Stimulated activated CD8-positive, alpha-beta memory T cell treated with anti-CD3 and anti-CD28 coated beads, Interleukin-2, amount 100 ng/mL, for 48 hours (primary cell): ENCODE measurements around the gene EQTN.

Experiments used
- DNase-seq, 2 donors: peaks; one replicate each; pipeline ENCODE4 v3.0.0-alpha.2; 2020; ENCODE audit warnings: low read depth in 2 of 2

EQTN gene

DNA sequence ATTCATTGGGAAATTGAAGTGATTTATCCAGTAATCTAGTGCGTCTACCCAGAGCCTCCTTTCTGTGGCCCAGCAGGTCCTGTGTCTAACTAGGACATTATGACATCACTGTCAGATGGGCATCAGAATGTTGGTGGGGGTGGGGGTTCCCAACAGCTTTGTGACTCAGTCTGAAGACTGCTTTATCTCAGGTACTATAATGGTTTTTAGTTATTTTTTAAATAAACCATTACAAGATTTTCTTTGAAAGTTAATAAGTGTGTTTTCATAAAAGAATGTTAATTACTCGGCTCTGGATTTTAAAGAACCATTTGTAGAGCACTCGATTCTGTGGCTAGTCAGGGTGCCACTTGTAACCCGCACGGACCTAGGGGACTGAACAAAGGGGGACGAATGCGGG lies at the start of gene EQTN:
Gene EQTN, minus strand, starts transcription at position 101 of the 400 bp plus-strand sequence. Its CDS starts 95 bp downstream, at position 6.
- no peak for DNase-seq

DNA sequence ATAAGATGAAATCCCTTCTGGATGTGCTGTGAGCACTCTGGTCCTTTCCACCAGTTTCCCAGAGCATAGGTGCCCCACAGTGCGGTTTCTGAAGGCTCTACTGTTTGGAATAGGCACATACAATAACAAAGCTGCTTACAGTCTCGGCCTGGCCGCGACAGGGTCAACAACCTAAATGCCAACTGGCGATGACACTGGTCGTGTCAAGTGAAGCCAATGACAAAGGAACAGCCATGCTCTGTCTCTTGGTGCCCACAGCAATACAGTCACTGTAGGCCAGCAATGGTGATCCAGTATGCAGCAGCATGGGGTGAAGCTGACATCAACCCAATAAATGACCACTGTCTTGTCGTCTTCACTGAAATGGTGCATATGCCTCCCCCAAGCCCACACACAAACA lies 47.8 kb upstream of the EQTN start:
- no peak for DNase-seq

DNA sequence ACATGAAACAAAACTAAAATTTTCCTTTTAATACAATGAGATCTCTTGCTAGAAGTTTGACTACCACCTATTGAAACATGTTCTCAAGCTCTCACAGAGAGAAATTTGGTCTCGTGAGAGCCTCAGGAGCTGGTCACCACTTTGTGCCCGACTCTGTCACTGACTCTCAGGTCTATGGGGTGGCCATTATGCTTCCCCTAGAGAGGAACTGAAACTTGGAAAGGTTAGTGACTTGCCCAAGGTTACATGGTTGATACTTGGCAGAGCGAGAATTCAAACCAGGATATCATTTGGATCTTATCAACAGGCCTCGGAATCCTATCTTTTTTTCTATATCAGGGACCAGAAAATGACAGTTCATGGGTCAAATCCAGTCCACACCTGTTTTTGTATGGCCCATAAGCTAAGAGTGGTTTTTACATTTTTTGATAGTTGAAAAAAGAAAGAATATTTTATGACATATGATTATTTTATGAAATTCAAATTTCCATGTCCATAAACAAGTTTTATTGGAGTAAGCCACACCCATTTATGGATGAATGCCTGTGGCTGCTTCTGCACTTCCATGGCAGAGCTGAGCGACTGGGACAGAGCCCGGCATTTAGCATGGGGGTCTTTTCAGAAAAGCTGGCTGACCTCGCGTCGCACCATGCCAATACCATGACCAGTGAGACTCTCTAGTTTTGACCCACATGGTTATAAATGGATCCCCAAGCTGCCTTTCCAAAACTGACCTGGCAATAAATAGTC lies 44.8 kb upstream of the EQTN start:
- no peak for DNase-seq

DNA sequence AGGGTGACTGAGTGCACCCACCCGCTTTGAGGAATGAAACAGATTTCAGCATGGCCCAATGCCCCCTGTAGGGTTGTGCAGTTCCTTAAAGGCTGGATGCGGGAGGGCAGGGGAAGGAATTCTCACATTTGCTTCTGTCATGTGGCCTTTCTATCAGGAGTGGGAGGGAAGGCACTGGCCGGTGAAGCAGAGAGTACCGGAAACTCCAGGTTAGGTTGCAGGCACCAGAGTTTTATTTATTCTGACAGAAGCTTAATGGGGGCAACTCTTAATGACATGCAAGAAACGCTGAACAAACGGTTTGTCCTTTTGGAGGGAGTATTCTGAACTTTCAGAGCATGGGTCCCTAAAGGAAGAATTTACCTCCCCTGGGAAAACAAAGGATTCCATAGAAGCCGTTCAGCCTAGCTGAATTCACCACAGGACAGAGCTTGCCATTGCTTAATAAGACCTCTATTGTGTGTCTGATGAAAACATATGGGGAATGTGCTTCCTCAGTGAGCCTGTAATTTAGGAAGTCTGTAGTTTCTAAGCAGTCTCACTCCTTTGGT lies 44.1 kb upstream of the EQTN start:
- DNase-seq: no peak

GRCh38 chr9:27340285-27340674 lies 43.3 kb upstream of the EQTN start:
- no peak for DNase-seq

DNA sequence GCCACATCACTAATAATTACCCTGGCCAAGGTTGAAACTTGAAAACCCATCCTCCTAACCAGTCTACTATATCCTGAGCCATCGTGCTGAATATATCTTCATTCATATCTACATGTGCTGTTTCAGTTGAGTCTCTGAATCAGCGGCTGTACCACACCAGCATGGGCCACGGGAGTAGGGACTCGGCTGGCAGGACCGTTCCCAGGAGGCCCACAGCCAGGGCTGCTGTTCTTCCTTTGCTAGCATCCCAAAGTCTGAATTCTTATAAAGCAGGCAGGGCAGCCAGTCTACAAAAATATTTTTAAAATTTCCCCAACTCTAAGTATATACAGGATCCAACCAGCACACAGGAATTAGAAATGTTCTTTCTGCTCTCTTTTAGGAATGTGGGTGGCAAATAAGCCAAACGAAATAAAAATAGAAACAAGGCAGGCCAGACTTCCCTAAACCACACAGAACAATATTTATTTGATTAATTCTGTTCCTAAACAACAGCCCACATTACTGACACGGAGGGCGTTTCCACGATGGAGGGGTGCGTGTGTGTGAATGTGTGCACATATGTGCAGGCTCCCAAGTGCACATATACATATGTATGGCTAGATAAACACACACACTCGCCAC lies 42.8 kb upstream of the EQTN start:
- no peak for DNase-seq

GRCh38 chr9:27338527-27338903 lies 41.6 kb upstream of the EQTN start:
- DNase-seq: no peak

DNA sequence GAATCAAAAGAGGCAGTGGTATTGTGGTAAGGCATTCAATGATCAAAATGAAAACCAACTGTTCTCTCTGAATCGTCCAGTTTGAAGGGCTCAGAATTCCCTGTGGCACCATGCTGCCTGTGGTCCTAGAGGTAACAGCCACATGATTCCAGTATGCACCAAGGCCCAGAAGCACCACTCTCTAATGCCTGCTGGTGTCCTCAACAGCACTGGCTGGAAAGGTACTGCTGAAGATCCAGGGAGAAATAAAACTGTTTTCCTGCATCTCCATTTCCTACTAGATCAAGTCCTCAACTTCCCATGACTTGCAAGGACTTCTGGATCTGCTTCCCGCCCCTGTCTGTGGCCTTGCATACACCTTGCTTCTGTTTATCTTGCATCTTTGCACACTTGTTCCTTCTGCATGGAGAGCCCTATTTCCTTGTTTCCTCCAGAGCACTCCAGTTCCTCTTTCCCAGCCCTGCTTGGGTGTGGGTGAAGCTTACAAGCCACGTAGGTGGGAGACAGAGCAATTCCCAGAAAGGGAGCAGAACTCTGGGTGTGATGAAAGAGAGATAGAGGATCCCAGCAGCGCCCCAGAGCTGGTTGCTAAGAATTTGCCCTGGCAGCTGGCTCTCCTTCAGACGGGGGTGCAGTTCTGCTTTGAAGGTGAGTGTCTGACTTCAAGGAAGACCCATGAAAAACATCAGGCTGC lies 41.0 kb upstream of the EQTN start:
- DNase-seq: no peak

DNA sequence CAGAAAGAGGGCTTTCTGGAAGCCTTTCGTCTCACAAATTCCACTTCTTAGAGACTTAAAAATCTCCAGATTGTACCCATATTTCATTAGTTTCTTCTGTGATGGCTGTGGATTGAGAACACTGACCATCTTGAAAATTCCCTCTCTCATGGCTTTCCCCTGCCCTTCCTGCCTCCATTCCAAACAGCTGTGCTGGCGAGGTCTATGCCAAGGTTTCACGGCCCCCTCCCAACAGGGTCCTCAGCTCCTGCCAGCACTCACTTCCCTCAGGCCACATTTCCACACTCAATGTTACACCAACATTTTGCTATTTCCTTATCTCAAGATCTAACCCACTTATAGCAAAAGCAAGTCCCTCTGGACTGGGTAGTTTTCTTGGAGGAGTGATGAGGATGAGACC lies 40.3 kb upstream of the EQTN start:
- no peak for DNase-seq

DNA sequence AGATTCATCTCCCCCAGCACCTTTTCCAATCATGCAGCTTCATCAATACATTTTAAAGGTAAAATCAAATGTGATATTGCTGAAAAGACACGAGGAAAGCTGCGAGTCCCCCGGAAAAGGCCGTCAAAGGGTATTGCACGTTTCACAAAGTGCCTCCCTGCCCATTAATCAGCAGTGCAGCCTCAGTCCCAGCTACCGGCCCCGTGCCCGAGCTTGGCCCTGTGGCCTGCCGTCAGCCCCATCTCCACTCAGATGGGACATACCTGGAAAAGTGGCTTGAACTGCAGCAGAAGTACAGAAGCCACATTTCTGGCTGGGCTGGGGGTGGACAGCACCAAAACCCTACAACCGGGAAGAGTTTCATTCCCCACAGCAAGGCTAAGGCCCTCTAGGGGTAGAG lies 39.9 kb upstream of the EQTN start:
- no peak for DNase-seq

- no peak for DNase-seq
Observed at GRCh38 chr9:27336126-27336525, 39.2 kb upstream of the EQTN start.

- DNase-seq: no peak
Observed at GRCh38 chr9:27335075-27335474, 38.1 kb upstream of the EQTN start.

- DNase-seq: peak in 1 of 2 donors; percentile 1
Observed at GRCh38 chr9:27333241-27334052, 36.5 kb upstream of the EQTN start.

GRCh38 chr9:27331393-27331792 lies 34.4 kb upstream of the EQTN start:
- DNase-seq: no peak

DNA sequence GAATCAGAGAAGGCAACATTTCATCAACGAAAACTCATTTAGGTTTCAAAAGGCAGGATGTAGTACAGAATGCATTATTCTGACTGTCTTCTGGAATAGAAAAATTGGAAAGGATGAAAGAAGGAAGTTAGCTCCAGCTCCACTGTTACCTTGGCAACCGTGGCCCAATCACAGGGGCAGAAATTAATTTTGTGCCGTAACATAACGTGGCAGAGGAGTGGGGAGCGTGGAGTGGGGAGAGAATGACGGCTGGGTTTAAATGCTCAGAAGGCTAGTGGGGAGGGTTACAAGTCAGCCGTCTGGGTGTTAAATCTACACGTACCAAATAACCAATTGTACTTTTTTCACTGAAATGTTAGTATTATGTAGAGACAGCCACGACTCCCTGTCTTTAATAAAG lies 32.3 kb upstream of the EQTN start:
- no peak for DNase-seq

- DNase-seq: no peak
Observed at GRCh38 chr9:27328483-27328882, 31.5 kb upstream of the EQTN start.

DNA sequence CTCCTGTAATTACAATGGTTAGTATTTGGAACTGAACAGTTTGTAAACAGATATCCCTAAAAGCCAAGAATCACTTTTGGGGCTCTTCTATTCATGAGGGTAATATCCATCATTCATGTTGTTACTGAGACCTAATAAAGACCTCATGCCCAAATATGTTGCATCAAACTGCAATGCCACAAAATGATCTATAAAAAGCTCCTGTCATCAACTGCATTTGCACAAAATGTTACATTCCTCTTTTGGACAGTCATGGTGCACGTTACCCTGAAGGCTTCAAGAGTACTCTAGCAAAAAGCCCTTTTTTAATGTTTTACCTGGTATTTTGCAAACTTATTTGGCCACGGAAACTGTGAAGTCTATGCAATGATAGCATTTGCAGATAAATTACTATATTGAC lies 14.2 kb upstream of the EQTN start:
- no peak for DNase-seq

DNA sequence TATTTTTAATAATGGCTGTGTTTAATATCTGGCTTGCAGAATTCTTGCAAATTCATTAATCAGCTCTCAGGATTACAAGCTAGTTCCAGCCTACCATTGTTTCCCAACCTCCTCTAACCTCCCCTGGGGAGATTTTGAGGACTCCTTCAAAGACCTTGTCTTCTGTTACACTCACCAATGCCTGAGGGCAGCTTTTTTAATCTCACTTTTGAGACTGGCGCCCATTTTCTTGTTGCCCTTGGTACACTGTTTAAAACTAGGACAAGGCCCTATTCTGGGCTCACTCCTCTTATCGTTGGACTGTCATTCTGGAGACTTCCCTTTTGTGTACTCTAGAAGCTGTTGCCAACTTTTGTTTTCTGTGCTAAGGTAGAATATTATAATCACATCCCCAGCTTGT lies 13.6 kb upstream of the EQTN start:
- DNase-seq: no peak

DNA sequence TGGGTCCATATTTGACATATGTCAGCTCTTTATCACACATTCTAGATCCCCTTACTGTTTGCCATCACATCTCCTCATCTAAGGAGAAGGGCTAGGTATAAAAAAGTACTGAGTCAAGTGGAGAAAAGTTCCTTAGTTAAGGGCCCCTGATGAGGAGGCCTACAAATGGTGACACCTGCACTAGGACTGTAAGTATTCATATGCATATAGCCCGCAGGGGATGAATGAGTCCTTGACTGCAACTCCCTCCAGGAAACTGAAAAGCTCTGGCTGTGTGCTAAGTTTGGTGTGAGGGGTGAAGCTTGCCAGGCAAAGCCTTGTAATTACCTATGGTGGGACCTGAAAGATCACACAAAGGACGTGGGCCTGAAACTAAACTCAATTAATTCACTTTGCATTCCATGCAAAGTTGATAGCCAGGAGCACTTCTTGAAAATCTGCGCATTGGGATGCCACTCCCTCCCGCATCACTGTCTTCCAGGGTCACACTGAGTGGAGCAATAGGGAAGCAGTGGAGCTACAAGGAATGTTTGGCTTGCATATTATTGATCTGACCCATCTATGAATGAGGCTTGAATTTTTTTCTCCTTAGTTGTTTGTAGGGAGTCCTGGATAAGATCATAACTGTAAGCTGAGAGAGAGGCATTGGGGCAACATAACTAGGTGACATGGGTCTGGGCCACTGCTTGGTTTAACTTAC lies 11.9 kb upstream of the EQTN start:
- DNase-seq: no peak

DNA sequence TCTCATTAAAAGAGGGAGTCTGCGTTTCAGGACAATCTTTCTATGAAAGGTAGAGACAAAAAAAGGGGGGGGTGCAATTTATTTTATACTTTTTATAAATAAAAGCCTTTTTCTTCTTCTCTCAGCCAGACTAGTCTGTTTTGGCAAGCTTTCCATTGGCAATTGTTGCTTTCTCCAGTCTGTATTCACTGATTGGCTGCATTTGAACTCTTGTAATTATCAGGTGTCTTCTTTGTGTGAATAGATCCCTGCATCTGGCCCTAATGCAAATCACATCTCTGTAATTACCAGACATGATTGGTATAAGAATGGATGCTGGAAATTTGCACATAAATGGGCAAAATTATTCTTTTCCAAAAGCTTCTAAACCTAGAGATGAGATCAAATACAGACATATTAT lies 7.6 kb upstream of the EQTN start:
- DNase-seq: no peak

DNA sequence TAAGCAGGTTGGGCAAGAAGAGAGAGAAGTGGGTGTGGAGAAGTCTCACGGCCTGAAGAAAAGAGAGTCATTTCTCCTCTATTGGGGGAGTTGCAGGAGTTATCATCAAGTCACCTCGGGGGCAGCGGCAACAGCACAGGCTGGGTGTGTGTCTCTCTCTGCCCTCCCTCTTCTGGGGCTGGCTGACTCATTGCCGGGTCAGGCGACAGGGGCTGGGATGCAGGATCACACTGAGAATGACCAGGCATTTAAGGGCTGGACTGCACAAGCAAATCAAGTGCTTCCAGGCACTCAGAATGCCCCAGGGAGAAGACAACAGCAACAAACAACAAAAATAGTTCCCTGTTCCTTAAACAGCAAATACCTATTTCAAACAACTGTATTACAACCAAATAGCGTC lies 6.3 kb upstream of the EQTN start:
- no peak for DNase-seq
